ENCODE data around the gene TRIP11.

- TF ChIP-seq, protein P1, sequence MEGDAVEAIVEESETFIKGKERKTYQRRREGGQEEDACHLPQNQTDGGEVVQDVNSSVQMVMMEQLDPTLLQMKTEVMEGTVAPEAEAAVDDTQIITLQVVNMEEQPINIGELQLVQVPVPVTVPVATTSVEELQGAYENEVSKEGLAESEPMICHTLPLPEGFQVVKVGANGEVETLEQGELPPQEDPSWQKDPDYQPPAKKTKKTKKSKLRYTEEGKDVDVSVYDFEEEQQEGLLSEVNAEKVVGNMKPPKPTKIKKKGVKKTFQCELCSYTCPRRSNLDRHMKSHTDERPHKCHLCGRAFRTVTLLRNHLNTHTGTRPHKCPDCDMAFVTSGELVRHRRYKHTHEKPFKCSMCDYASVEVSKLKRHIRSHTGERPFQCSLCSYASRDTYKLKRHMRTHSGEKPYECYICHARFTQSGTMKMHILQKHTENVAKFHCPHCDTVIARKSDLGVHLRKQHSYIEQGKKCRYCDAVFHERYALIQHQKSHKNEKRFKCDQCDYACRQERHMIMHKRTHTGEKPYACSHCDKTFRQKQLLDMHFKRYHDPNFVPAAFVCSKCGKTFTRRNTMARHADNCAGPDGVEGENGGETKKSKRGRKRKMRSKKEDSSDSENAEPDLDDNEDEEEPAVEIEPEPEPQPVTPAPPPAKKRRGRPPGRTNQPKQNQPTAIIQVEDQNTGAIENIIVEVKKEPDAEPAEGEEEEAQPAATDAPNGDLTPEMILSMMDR (IDR thresholded peaks at IDR 0.05) = no peak
- no peak for TF ChIP-seq POLR2A (IDR thresholded peaks at IDR 0.05)
Measured at GRCh38 chr14:91926131-91926890, 113.5 kb downstream of the TRIP11 start.
